ENCODE results near the gene GPR171.

GPR171 gene

DNA sequence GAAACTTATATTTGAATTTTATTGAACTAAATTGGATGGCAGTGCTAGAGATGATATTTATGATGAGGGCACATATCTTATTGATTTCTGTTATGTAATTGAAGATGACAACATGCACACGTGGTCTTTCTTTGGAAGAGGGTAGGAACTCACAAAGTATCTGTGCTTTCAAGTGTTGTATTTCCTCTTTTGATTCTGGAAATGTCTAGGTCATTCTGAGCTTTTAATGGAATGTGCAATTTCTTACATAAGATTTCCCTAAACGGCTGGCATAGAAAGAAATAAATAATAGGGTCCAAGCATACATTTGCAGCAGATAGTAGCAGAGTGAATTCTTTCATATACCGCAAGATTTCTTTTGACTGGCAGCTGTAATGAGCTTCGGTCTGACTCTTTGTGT, 10.1 kb upstream of the GPR171 start:
- Histone ChIP-seq H3K36me3 (ENCODE audit: control insufficient read depth, insufficient read depth, low read length) (no peaks in the 10 kb centered on the region), H3K9me3 (ENCODE audit: control insufficient read depth, insufficient read depth, low read depth, low read length) (no peaks in the 10 kb centered on the region), H3K9ac (ENCODE audit: low read length) (no peak overlapping the region), H3K27ac (ENCODE audit: low read depth, low read length) (no peak overlapping the region), H3K4me1 (ENCODE audit: control insufficient read depth, insufficient read depth, low read length) (peaks cover 8% of the 10 kb centered on the region), H3K4me3 (ENCODE audit: low read depth, low read length) (no peak overlapping the region), H3K27me3 (ENCODE audit: control insufficient read depth, insufficient read depth, low read length) (no peaks in the 10 kb centered on the region)

DNA sequence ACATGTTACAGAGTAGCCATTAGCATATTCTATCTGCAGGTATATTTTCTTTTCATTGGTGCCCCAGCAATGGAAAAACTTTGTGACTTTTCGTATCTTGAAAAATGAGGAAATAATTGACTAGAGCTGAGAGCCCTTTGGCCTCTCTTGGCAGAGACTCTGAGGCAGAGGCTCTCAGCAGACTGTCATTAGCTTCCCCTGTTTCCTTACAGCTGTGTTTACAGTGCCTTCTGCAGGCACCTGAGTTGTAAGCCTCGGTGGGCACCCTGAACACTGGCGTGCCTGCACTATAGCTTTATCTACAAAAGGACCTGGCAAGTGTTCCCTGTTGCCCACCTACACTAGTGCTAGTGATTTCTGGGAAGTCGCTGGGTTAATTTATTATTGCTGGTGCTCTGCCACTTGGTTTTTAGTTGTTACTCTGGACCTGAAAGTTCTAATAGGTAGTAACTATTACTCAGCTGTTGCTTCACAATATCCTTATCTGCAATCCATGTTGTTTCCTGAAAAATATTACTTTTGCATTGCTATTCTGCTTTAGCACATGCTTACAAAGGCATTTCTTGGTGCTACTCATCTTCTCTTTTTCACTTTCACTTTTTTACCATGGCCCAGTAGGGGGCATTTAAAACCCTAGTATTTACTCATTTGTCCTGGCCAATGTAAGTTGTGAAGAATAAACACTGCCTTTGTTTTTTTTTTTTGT, 7.8 kb upstream of the GPR171 start:
- Histone ChIP-seq H3K9me3 (ENCODE audit: control insufficient read depth, insufficient read depth, low read depth, low read length) (no peaks in the 10 kb centered on the region), H3K9ac (ENCODE audit: low read length) (no peak overlapping the region), H3K27ac (ENCODE audit: low read depth, low read length) (no peak overlapping the region), H3K27me3 (ENCODE audit: control insufficient read depth, insufficient read depth, low read length) (no peaks in the 10 kb centered on the region), H3K4me3 (ENCODE audit: low read depth, low read length) (no peak overlapping the region), H3K36me3 (ENCODE audit: control insufficient read depth, insufficient read depth, low read length) (no peaks in the 10 kb centered on the region), H3K4me1 (ENCODE audit: control insufficient read depth, insufficient read depth, low read length) (peaks cover 5% of the 10 kb centered on the region)

DNA sequence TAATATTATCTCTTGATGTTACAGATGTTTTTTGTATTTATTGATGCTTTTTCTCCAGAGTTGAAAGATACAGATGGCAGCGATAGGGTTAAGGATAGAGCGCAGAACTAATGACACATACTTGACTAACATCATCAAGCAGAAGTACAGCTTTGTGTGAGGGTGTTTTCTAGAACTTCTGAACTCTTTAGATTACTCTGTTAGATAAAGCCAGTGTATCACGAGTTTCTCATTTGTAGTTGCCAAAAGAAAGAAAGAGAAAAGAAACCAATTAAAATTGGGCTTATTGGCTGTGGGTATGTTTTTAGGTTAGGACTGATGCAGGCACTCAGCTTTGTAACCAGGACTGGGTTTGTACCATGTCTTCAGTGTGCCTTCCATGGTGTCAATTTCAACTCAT, 6.6 kb upstream of the GPR171 start:
- no peaks in the 10 kb centered on the region for H3K27me3 ChIP-seq (ENCODE audit: control insufficient read depth, insufficient read depth, low read length)
- H3K4me1 ChIP-seq (ENCODE audit: control insufficient read depth, insufficient read depth, low read length): peaks cover 5% of the 10 kb centered on the region
- H3K27ac ChIP-seq (ENCODE audit: low read depth, low read length): no peak overlapping the region
- no peak overlapping the region for H3K9ac ChIP-seq (ENCODE audit: low read length)
- H3K9me3 ChIP-seq (ENCODE audit: control insufficient read depth, insufficient read depth, low read depth, low read length): no peaks in the 10 kb centered on the region
- no peaks in the 10 kb centered on the region for H3K36me3 ChIP-seq (ENCODE audit: control insufficient read depth, insufficient read depth, low read length)
- no peak overlapping the region for H3K4me3 ChIP-seq (ENCODE audit: low read depth, low read length)

DNA sequence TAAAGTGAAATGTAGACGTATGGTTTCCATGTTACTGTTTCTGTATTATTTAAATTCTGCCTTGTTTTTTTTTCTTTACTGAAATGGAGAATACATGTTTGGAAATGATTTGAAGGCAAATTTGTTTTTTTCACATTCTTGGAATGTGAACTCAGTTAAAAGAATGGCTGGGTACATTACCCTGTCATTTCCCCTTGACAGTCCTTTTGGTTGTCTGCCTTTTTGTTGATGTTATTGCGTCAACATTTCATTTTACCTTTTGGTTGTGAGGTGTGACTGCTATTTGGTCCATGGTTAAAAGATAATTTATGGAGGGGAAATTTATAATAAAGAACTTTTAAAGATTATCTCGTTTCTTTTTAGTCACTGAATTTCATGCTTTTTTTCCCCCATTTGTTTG, 3.2 kb upstream of the GPR171 start:
- Histone ChIP-seq H3K4me1 (ENCODE audit: control insufficient read depth, insufficient read depth, low read length) (peaks cover 5% of the 10 kb centered on the region), H3K9me3 (ENCODE audit: control insufficient read depth, insufficient read depth, low read depth, low read length) (no peaks in the 10 kb centered on the region), H3K27me3 (ENCODE audit: control insufficient read depth, insufficient read depth, low read length) (no peaks in the 10 kb centered on the region), H3K27ac (ENCODE audit: low read depth, low read length) (no peak overlapping the region), H3K9ac (ENCODE audit: low read length) (no peak overlapping the region), H3K4me3 (ENCODE audit: low read depth, low read length) (no peak overlapping the region), H3K36me3 (ENCODE audit: control insufficient read depth, insufficient read depth, low read length) (no peaks in the 10 kb centered on the region)

DNA sequence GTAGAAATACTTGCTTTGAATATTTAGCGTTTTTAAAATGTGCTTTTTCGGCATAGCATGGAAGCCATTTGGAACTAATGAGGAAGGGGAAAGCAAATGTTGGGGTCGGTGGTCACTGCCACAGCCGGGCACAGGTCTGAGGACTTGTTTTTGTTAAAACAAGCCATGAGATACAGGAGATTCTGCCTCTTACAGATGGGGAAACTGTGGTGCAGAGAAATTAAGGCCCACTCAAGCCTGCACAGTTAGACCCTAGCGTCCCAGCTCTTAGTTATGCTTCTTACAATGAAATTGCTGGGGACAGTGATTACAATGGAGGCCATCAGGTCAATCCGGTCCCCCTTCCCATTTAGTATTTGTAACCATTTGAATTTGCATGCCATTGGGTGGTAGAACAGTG, 2.5 kb upstream of the GPR171 start:
- no peak overlapping the region for H3K4me3 ChIP-seq (ENCODE audit: low read depth, low read length)
- H3K36me3 ChIP-seq (ENCODE audit: control insufficient read depth, insufficient read depth, low read length): no peaks in the 10 kb centered on the region
- H3K4me1 ChIP-seq (ENCODE audit: control insufficient read depth, insufficient read depth, low read length): no peaks in the 10 kb centered on the region
- no peak overlapping the region for H3K27ac ChIP-seq (ENCODE audit: low read depth, low read length)
- no peaks in the 10 kb centered on the region for H3K27me3 ChIP-seq (ENCODE audit: control insufficient read depth, insufficient read depth, low read length)
- H3K9me3 ChIP-seq (ENCODE audit: control insufficient read depth, insufficient read depth, low read depth, low read length): no peaks in the 10 kb centered on the region
- H3K9ac ChIP-seq (ENCODE audit: low read length): no peak overlapping the region

DNA sequence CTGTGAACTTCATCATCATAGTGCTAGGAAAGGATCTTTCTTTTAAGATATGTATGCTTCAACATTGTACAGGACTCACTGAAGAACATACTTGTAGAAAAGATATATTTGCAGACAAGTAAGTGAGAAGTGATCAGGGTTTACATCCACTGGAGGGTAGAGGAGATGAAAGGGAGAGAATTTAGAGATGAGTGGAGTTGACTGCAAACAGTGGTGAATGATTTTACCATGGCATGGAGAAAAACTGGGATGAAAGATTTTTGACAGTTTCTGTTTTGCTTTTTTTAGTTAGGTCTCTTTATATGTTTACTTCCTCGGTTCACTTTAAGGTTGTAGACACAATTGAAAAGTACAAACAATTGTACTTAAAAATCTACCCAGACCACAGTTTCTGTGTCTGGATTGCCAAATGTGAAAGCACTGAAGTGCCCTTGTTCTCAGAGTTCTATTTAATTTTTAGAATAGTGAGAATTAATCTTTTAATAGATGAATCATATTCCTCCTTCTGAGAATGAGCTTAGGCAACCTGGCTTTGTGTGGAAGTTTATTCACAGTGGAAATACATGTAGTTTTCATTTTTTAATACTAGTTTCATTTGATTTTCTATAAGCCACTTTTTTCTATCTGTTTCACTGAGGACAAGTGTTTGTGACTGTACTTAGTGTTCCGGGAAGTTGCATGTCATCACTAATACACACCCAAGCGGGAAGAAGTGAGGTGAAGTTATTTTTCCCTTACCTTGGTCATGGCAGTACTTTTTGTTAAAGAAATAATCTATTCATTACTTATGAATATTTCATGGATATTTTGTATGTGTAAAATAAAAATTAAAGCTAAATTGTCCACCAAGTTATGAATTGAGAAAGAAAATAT, 1.8 kb upstream of the GPR171 start:
- no peak overlapping the region for H3K9ac ChIP-seq (ENCODE audit: low read length)
- H3K27ac ChIP-seq (ENCODE audit: low read depth, low read length): no peak overlapping the region
- H3K36me3 ChIP-seq (ENCODE audit: control insufficient read depth, insufficient read depth, low read length): no peaks in the 10 kb centered on the region
- no peaks in the 10 kb centered on the region for H3K4me1 ChIP-seq (ENCODE audit: control insufficient read depth, insufficient read depth, low read length)
- H3K4me3 ChIP-seq (ENCODE audit: low read depth, low read length): no peak overlapping the region
- no peaks in the 10 kb centered on the region for H3K27me3 ChIP-seq (ENCODE audit: control insufficient read depth, insufficient read depth, low read length)
- H3K9me3 ChIP-seq (ENCODE audit: control insufficient read depth, insufficient read depth, low read depth, low read length): no peaks in the 10 kb centered on the region

DNA sequence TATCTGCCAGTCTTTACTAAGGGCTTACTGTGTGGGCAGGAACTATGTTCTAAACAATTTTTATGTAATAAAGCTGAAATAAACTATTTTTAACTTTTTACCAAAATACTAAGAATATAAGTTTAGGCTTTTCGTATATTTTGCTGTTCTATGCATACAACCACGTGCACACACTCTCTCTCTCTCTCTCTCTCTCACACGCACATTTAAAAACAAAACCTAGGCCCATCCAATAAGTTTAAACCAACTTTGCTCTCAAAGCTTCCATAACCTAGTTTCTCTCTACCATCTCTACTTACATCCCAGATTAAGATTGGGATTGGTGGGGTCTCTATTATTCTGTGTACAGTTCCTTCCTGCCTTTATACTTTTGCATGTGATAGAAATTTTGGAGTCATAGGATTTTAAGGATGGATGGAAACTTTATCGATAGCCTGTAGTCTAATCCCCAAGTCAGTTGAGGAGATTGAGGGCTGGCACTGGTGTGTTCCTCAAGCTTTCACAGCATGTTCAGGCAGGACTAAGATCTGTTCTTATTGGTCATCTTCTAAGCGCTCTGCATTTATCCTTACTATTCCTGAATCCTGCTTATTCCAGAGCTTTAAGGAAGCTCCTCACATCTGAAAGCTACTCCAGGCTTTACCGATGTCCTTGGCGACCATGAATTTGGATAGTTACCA, 1.8 kb downstream of the GPR171 start:
- Histone ChIP-seq H3K9me3 (ENCODE audit: control insufficient read depth, insufficient read depth, low read depth, low read length) (no peaks in the 10 kb centered on the region), H3K4me3 (ENCODE audit: low read depth, low read length) (no peak overlapping the region), H3K27ac (ENCODE audit: low read depth, low read length) (no peak overlapping the region), H3K9ac (ENCODE audit: low read length) (no peak overlapping the region), H3K36me3 (ENCODE audit: control insufficient read depth, insufficient read depth, low read length) (no peaks in the 10 kb centered on the region), H3K4me1 (ENCODE audit: control insufficient read depth, insufficient read depth, low read length) (no peaks in the 10 kb centered on the region), H3K27me3 (ENCODE audit: control insufficient read depth, insufficient read depth, low read length) (no peaks in the 10 kb centered on the region)

DNA sequence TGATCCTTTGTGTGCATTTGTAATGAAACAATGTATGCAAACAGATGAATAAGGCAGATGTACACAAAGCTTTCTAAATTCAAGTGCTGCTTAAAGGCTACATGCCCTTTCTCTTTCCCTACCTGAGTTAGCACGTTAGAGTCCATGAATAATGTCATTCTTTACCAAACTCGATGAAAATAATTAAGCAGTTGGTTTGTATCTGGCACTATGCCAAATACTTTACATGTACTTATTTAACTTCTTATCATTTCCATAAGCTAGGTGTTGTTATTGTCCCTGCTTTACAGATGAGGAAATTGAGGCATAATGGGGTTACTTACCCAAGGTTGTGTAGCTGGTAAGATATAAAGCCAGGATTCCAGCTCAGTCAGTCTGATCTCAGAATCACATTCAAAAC, 2.4 kb downstream of the GPR171 start:
- H3K4me3 ChIP-seq (ENCODE audit: low read depth, low read length): no peak overlapping the region
- H3K4me1 ChIP-seq (ENCODE audit: control insufficient read depth, insufficient read depth, low read length): no peaks in the 10 kb centered on the region
- H3K9me3 ChIP-seq (ENCODE audit: control insufficient read depth, insufficient read depth, low read depth, low read length): no peaks in the 10 kb centered on the region
- H3K9ac ChIP-seq (ENCODE audit: low read length): no peak overlapping the region
- H3K36me3 ChIP-seq (ENCODE audit: control insufficient read depth, insufficient read depth, low read length): no peaks in the 10 kb centered on the region
- no peak overlapping the region for H3K27ac ChIP-seq (ENCODE audit: low read depth, low read length)
- no peaks in the 10 kb centered on the region for H3K27me3 ChIP-seq (ENCODE audit: control insufficient read depth, insufficient read depth, low read length)

DNA sequence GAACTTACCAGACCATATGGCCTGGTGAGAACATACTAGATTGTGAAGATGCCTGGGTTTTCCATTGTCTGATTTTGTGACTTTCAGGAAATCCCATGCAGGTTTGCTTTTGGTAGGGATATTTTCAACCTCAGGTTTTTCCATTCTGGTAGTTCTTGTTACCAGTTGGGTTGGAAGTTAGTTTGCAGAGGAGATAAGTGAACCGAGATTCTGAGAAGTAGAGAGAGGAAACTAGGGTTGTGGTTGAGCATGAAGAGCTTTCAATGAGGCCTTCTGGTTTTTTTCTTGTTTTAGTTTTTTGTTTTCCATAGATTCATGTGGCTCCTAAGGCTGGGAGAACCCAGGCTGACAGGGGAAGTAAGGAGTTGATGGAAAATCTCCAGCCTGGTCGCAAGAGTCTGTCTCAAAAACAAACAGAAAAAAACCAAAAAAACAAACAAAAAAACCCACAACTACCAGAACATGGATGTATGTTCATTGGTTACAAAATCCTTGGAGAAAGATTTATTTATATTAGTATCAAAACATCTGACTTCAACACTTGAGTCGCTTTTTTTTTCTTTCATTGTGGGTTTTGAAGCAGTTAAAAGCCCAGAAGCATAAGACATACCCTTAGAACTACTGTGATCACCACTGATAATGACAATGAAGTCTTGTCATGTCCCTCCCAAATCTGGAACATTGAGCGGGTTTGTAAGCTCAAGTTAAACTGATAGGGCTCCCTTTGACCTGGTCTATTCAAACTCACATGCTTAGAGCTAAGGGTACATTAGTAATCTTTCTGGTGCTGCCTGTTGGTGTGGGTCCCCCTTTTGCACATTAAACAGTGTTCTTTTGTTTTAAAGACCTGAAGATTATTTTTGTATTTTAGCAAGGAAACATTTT, 3.2 kb downstream of the GPR171 start:
- Histone ChIP-seq H3K4me1 (ENCODE audit: control insufficient read depth, insufficient read depth, low read length) (no peaks in the 10 kb centered on the region), H3K27me3 (ENCODE audit: control insufficient read depth, insufficient read depth, low read length) (no peaks in the 10 kb centered on the region), H3K4me3 (ENCODE audit: low read depth, low read length) (no peak overlapping the region), H3K9ac (ENCODE audit: low read length) (no peak overlapping the region), H3K27ac (ENCODE audit: low read depth, low read length) (no peak overlapping the region), H3K9me3 (ENCODE audit: control insufficient read depth, insufficient read depth, low read depth, low read length) (no peaks in the 10 kb centered on the region), H3K36me3 (ENCODE audit: control insufficient read depth, insufficient read depth, low read length) (no peaks in the 10 kb centered on the region)

DNA sequence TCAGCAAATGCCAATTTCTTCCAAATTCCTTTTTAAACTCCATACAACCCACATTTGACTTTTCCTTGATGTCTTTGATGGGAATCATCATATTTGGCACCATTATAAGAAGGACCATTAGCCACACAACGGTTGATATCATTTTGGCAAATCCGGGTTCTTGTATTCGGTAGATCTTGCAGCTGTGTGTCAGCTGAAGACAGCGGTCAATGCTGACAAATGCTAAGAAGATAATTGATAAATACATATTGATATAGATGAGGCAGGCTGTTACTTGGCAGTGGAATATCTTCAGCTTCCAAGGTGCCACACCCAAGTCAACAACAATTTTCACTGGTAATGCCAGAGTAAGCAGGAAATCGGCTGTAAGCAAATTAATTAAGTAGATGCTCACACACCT, 4.2 kb downstream of the GPR171 start:
- no peak overlapping the region for H3K4me3 ChIP-seq (ENCODE audit: low read depth, low read length)
- H3K9me3 ChIP-seq (ENCODE audit: control insufficient read depth, insufficient read depth, low read depth, low read length): no peaks in the 10 kb centered on the region
- H3K36me3 ChIP-seq (ENCODE audit: control insufficient read depth, insufficient read depth, low read length): no peaks in the 10 kb centered on the region
- H3K27ac ChIP-seq (ENCODE audit: low read depth, low read length): no peak overlapping the region
- no peak overlapping the region for H3K9ac ChIP-seq (ENCODE audit: low read length)
- H3K27me3 ChIP-seq (ENCODE audit: control insufficient read depth, insufficient read depth, low read length): no peaks in the 10 kb centered on the region
- no peaks in the 10 kb centered on the region for H3K4me1 ChIP-seq (ENCODE audit: control insufficient read depth, insufficient read depth, low read length)
